WERI-Rb-1 (cell line): ENCODE results near the gene CYTL1.

Experiments used
- DNase-seq: peaks from one replicate; pipeline ENCODE4 v3.0.0-alpha.2; 2020
- H3K27ac ChIP-seq: fragments of 250-450 bp; sonication (Bioruptor Pico); 2 replicates; pipeline ENCODE4 v1.5.1; 2020; ENCODE audit warnings: mild to moderate bottlenecking, moderate library complexity
- H3K27me3 ChIP-seq: fragments of 250-450 bp; sonication (Bioruptor Pico); 2 replicates; pipeline ENCODE4 v1.5.1; 2021; ENCODE audit warnings: mild to moderate bottlenecking, low read depth, moderate library complexity; ENCODE audit not compliant: insufficient read depth, severe bottlenecking
- H3K36me3 ChIP-seq: fragments of 250-450 bp; sonication (Bioruptor Pico); 2 replicates; pipeline ENCODE4 v1.5.1; 2020; ENCODE audit warnings: mild to moderate bottlenecking, moderate library complexity
- H3K4me3 ChIP-seq: 2 replicates; pipeline ENCODE4 v1.5.1; 2011; ENCODE audit warnings: low read depth, mild to moderate bottlenecking, control low read depth, low read length
- H3K9me3 ChIP-seq: fragments of 250-450 bp; sonication (Bioruptor Pico); 2 replicates; pipeline ENCODE4 v1.5.1; 2021; ENCODE audit warnings: mild to moderate bottlenecking, moderate library complexity; ENCODE audit not compliant: severe bottlenecking
- TF ChIP-seq, protein P1 (sequence below): IDR thresholded peaks from 2 replicates; pipeline ENCODE4 v1.5.1; 2011; ENCODE audit warnings: low read depth, mild to moderate bottlenecking, control low read depth, inconsistent platforms, low read length

The CYTL1 gene

DNA sequence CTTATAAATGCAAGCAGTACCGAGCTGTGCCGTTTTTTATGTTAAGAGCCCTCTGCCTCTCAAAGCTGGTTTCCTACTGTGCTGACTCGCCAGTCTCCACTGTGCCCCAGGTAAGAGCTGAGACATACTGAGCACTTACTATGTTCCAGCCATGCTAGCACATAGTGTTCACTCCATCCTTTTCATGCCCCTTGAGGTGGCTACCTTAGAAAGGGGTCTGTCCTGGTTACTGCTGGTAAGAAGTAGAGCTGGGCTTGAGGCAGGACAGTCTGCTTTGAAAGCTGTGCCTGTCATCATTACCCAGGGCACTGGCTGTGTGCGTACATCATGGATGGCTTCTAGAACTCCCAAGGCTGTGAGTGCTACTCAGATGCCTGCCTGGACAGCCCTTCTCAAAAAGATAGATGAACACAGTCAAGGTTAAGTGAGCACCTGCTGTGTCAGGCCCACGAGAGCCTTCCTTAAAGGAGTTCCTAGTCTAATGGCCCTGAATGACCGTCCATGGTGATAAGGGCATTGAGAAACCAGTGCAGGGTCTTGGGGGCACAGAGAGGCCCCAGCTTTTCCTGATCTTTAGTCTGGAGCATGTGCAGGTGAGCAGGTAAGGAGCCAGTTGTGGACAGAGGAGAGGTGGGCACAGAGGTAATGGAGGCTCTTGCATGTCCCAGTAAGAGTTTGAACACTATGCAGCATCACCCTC is 33.6 kb upstream of the CYTL1 start:
- TF ChIP-seq, protein P1, sequence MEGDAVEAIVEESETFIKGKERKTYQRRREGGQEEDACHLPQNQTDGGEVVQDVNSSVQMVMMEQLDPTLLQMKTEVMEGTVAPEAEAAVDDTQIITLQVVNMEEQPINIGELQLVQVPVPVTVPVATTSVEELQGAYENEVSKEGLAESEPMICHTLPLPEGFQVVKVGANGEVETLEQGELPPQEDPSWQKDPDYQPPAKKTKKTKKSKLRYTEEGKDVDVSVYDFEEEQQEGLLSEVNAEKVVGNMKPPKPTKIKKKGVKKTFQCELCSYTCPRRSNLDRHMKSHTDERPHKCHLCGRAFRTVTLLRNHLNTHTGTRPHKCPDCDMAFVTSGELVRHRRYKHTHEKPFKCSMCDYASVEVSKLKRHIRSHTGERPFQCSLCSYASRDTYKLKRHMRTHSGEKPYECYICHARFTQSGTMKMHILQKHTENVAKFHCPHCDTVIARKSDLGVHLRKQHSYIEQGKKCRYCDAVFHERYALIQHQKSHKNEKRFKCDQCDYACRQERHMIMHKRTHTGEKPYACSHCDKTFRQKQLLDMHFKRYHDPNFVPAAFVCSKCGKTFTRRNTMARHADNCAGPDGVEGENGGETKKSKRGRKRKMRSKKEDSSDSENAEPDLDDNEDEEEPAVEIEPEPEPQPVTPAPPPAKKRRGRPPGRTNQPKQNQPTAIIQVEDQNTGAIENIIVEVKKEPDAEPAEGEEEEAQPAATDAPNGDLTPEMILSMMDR, result no peak
- H3K36me3 ChIP-seq, result no peaks in the 10 kb centered on the region
- no peaks in the 10 kb centered on the region for H3K9me3 ChIP-seq
- H3K4me3 ChIP-seq, result no peak overlapping the region
- no peak overlapping the region for H3K27ac ChIP-seq
- H3K27me3 ChIP-seq, result no peaks in the 10 kb centered on the region
- DNase-seq, result no peak

GRCh38 chr4:5052204-5052702 is 33.0 kb upstream of the CYTL1 start:
- H3K36me3 ChIP-seq, result no peaks in the 10 kb centered on the region

DNA sequence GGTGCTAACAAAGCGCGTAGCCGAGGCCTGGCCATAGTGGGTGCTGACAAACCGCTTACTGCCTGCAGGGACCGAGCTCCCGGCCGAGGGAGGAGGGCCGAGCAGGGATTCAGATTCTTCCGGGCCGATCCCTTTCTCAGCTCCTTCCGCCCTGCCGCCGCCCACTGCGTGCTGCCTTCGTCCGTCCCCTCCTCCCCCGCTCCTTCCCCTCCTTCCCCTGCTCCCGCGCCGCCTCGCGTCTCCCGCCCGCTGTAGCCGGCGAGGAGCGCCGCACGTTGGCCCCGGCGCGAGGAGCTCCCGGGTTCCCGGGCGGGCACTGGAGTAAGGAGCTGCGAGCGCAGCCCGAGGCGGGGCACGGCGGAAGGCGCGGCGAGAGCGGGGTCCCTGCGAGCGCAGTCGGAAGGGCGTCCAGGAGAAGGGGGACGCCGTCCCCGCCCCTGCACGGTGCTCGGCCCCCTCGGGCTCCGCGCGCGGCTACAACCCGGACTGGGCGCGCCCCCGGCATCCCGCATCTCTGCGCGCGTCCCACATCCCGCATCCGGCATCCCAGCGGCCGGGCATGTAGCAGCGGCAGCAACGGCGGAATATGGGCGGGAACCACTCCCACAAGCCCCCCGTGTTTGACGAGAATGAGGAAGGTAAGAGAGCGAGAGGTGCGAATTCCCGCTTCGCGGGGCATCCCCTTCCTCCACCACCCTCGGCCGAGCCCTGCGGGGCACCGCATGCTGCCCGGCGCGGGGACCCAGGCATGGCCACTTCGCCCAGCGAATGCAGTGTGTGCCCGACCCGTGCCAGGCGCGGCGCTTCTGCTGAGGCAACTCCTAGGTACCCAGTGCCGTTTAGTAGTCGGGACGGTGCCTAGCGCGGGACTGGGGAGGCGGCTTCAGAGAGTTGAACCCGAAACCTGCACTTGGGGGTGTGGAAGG is 32.3 kb upstream of the CYTL1 start, which contains the start of gene STK32B:
TSS of gene STK32B (plus strand) at position 203 of the 926 bp plus-strand sequence.
- H3K27ac ChIP-seq, result no peak within 1 kb of the TSS

More at GRCh38 chr4:5052204-5052702, 33.0 kb upstream of the CYTL1 start:
- Histone ChIP-seq H3K9me3 (no peaks in the 10 kb centered on the region), H3K4me3 (no peak overlapping the region), H3K27me3 (no peaks in the 10 kb centered on the region), H3K27ac (no peak overlapping the region)
- TF ChIP-seq, protein P1, result no peak
- DNase-seq, result no peak

DNA sequence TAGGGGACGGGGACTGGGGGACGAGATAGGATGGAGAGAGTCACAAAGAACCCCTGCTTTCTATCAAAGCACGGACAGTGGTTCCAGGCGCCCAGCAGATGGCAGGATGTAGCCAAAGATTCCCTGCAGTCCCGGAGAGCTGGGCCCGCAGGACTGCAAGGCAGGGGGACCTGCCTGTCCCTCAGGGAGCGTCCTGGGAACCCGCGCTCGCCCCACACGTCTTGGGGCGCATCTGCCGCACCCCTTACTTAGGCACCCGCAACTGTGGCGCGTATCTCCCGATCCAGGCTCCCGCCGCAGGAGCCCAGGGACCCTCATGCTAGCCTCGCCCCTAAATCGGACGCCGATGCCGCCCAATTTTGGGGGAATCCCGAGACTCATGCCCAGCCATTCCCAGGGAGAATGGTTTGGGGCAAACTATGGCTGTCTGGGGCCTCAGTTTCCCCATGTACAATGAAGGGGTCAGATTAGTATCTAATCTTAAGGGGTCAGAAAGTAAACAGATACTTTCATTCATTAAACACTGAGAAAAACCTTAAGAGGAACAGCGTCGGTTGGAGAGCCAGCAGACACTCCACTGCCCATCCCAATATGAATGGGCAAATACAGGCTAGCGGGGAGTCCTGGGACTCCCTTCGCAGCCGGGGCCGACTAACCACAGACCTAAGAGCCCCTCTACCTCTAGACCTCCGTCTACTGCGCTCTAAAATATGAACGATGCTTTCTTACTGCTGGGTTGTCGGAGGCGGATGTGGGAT is 31.4 kb upstream of the CYTL1 start:
- peak; percentile 86 for DNase-seq
- H3K9me3 ChIP-seq, result no peaks in the 10 kb centered on the region
- peak overlapping the region; percentile 69 for H3K4me3 ChIP-seq
- no peaks in the 10 kb centered on the region for H3K36me3 ChIP-seq
- TF ChIP-seq, protein P1, result peak; percentile 93
- no peak overlapping the region for H3K27ac ChIP-seq
- no peaks in the 10 kb centered on the region for H3K27me3 ChIP-seq

More for the DNA sequence above, 32.3 kb upstream of the CYTL1 start, which contains the start of gene STK32B:
- Histone ChIP-seq H3K27me3 (no peaks in the 10 kb centered on the region), H3K36me3 (no peaks in the 10 kb centered on the region), H3K4me3 (peak within 1 kb of the TSS; percentile 69), H3K9me3 (no peaks in the 10 kb centered on the region)
- peak; percentile 77 for DNase-seq
- TF ChIP-seq, protein P1, result 0 out of 2 replicates have a peak, but pooled peaks have one; percentile 8

GRCh38 chr4:5048721-5049120 is 29.5 kb upstream of the CYTL1 start:
- no peak overlapping the region for H3K27ac ChIP-seq
- TF ChIP-seq, protein P1, result no peak
- no peak for DNase-seq
- H3K9me3 ChIP-seq, result no peaks in the 10 kb centered on the region
- no peaks in the 10 kb centered on the region for H3K27me3 ChIP-seq
- no peak overlapping the region for H3K4me3 ChIP-seq
- no peaks in the 10 kb centered on the region for H3K36me3 ChIP-seq
